SK-N-SH (cell line): Measurements from ENCODE around the gene PGA5.
"Not testable (repeated sequence)": the region's sequence is repeated elsewhere in the genome, so short reads cannot be mapped to it uniquely, and the experiment has no call there.

Source experiments
- CTCF ChIP-seq: fragments of 200-600 bp; sonication (generic); IDR thresholded peaks from 2 replicates; pipeline ENCODE4 v1.6.1; 2017; ENCODE audit warnings: antibody characterized with exemption, mild to moderate bottlenecking, moderate library complexity
- EZH2phosphoT487 ChIP-seq: fragments of 200-600 bp; sonication (generic); IDR thresholded peaks from 2 replicates; pipeline ENCODE4 v1.6.1; 2017; ENCODE audit warnings: low read depth, mixed run types, mild to moderate bottlenecking, antibody characterized with exemption, moderate library complexity, borderline replicate concordance
- FOXJ3 ChIP-seq: sonication (generic); formaldehyde crosslinking; IDR thresholded peaks from 2 replicates; pipeline ENCODE4 v1.5.1; 2020; ENCODE audit warnings: mild to moderate bottlenecking, missing genetic modification reagents
- GABPA ChIP-seq: IDR thresholded peaks from 2 replicates; pipeline ENCODE4 v1.4.0; 2012; ENCODE audit warnings: low read depth, mild to moderate bottlenecking
- GATA2 ChIP-seq: sonication (generic); formaldehyde crosslinking; IDR thresholded peaks from 2 replicates; pipeline ENCODE4 v1.5.0; 2020; ENCODE audit warnings: mild to moderate bottlenecking, missing genetic modification reagents
- PBX3 ChIP-seq: IDR thresholded peaks from 2 replicates; pipeline ENCODE4; 2012
- POLR2AphosphoS5 ChIP-seq: IDR thresholded peaks from 2 replicates; pipeline ENCODE4 v1.6.1; 2012; ENCODE audit warnings: low read depth, low read length
- RCOR1 ChIP-seq: fragments of 150-350 bp; IDR thresholded peaks from 2 replicates; pipeline ENCODE4 v1.6.1; 2017; ENCODE audit warnings: antibody characterized with exemption, low read length
- REST ChIP-seq: IDR thresholded peaks from 2 replicates; pipeline ENCODE4 v1.6.1; 2012; ENCODE audit warnings: mild to moderate bottlenecking, low read depth, low read length, moderate library complexity
- RFX5 ChIP-seq: IDR thresholded peaks from 2 replicates; pipeline ENCODE4 v1.6.1; 2012; ENCODE audit warnings: mild to moderate bottlenecking, improper control_type of control experiment, low read length
- RXRA ChIP-seq: IDR thresholded peaks from 2 replicates; pipeline ENCODE4 v1.4.0; 2012; ENCODE audit warnings: low read depth, mild to moderate bottlenecking, borderline replicate concordance
- TAF1 ChIP-seq: IDR thresholded peaks from 2 replicates; pipeline ENCODE4 v1.6.1; 2012; ENCODE audit warnings: low read depth, mild to moderate bottlenecking, low read length, moderate library complexity, borderline replicate concordance
- USF2 ChIP-seq: fragments of 150-350 bp; IDR thresholded peaks from 2 replicates; pipeline ENCODE4 v1.6.1; 2017; ENCODE audit warnings: antibody characterized with exemption, low read length, low read depth, borderline replicate concordance
- YY1 ChIP-seq: IDR thresholded peaks from 2 replicates; pipeline ENCODE4 v1.4.0; 2012; ENCODE audit warnings: low read depth, mild to moderate bottlenecking

- TF ChIP-seq TAF1; CTCF; POLR2AphosphoS5; RXRA; RFX5; YY1; USF2; GATA2 (CRISPR knock-in tag); FOXJ3 (CRISPR knock-in tag); PBX3; REST; EZH2phosphoT487; RCOR1; GABPA: not testable (repeated sequence)
These were observed 37.8 kb upstream of the PGA5 start, which contains the start of gene PGA3 for GRCh38 chr11:61202950-61203746.
